Karpas-422 (cell line): Measurements from ENCODE around the gene NYAP2. TPM values are rescaled to one million over a fixed set of nuclear protein-coding genes. Genes with fewer than 3 reads are reported as not detected.

Source experiments
- DNase-seq: peaks from one replicate; pipeline ENCODE4 v3.0.0-alpha.2; 2015
- H2AFZ ChIP-seq: fragments of 200-600 bp; sonication (generic); 2 replicates; pipeline ENCODE4 v1.6.1; 2014; ENCODE audit warnings: antibody characterized with exemption, low read length, mixed read lengths
- H3K27ac ChIP-seq: fragments of 200-600 bp; sonication (generic); 2 replicates; pipeline ENCODE4 v1.5.1; 2014; ENCODE audit warnings: mild to moderate bottlenecking, low read length, moderate library complexity
- H3K27me3 ChIP-seq: fragments of 200-600 bp; sonication (generic); 2 replicates; pipeline ENCODE4 v1.6.1; 2014; ENCODE audit warnings: low read length, mixed read lengths
- H3K36me3 ChIP-seq: fragments of 200-600 bp; sonication (generic); 2 replicates; pipeline ENCODE4 v1.6.1; 2014; ENCODE audit warnings: low read length, mixed read lengths; ENCODE audit not compliant: insufficient read depth
- H3K4me1 ChIP-seq: fragments of 200-600 bp; sonication (generic); 2 replicates; pipeline ENCODE4 v1.6.1; 2014; ENCODE audit warnings: mild to moderate bottlenecking, low read length, mixed read lengths
- H3K4me2 ChIP-seq: fragments of 200-600 bp; sonication (generic); 2 replicates; pipeline ENCODE4 v1.6.1; 2014; ENCODE audit warnings: low read length, low read depth, mild to moderate bottlenecking; ENCODE audit not compliant: poor library complexity, severe bottlenecking
- H3K4me3 ChIP-seq: fragments of 200-600 bp; sonication (generic); 2 replicates; pipeline ENCODE4 v1.5.1; 2014; ENCODE audit warnings: mild to moderate bottlenecking, antibody characterized with exemption, low read length, mixed read lengths
- H3K79me2 ChIP-seq: fragments of 200-600 bp; sonication (generic); 2 replicates; pipeline ENCODE4 v1.6.1; 2014; ENCODE audit warnings: mild to moderate bottlenecking, low read length, mixed read lengths
- H3K9ac ChIP-seq: fragments of 200-600 bp; sonication (generic); 2 replicates; pipeline ENCODE4 v1.6.0; 2014; ENCODE audit warnings: low read length
- H3K9me2 ChIP-seq: fragments of 200-600 bp; sonication (generic), shearing (Covaris generic); replicated peaks from 2 replicates; pipeline ENCODE4 v1.6.0; 2014; ENCODE audit warnings: mild to moderate bottlenecking, low read length, moderate library complexity; ENCODE audit not compliant: insufficient read depth
- H3K9me3 ChIP-seq: fragments of 300-700, 200-600 bp; sonication (generic); 2 replicates; pipeline ENCODE4 v1.6.1; 2014; ENCODE audit warnings: low read length, mixed read lengths
- H4K20me1 ChIP-seq: fragments of 200-600 bp; sonication (generic); 2 replicates; pipeline ENCODE4 v1.6.1; 2014; ENCODE audit warnings: mild to moderate bottlenecking, antibody characterized with exemption, low read length, low read depth; ENCODE audit not compliant: insufficient read depth
- total RNA-seq: library from RNA; depleted of rRNA; stranded (reverse); fragments of >200 nt; shearing (Covaris generic); gene quantifications from 2 replicates; pipeline ENCODE4 v1.2.3, GENCODE V29; 2014; ENCODE audit warnings: low replicate concordance

Gene NYAP2
- total RNA-seq, 1 experiment from 2014 or later: not detected

GRCh38 chr2:225494100-225494459 lies 94.6 kb downstream of the NYAP2 start:
- Histone ChIP-seq H3K4me2 (no peak overlapping the region), H2AFZ (no peak overlapping the region), H3K79me2 (no peaks in the 10 kb centered on the region), H4K20me1 (no peaks in the 10 kb centered on the region), H3K27me3 (no peaks in the 10 kb centered on the region), H3K9ac (no peak overlapping the region), H3K4me3 (no peak overlapping the region), H3K9me3 (no peaks in the 10 kb centered on the region), H3K4me1 (no peaks in the 10 kb centered on the region), H3K9me2 (no peaks in the 10 kb centered on the region), H3K27ac (no peak overlapping the region), H3K36me3 (no peaks in the 10 kb centered on the region)
- no peak for DNase-seq

GRCh38 chr2:225495706-225496105 lies 96.2 kb downstream of the NYAP2 start:
- no peak overlapping the region for H3K27ac ChIP-seq
- H3K4me1 ChIP-seq: no peaks in the 10 kb centered on the region
- H4K20me1 ChIP-seq: no peaks in the 10 kb centered on the region
- no peaks in the 10 kb centered on the region for H3K27me3 ChIP-seq
- H3K36me3 ChIP-seq: no peaks in the 10 kb centered on the region
- no peaks in the 10 kb centered on the region for H3K9me3 ChIP-seq
- no peaks in the 10 kb centered on the region for H3K79me2 ChIP-seq
- no peak overlapping the region for H2AFZ ChIP-seq
- DNase-seq: no peak
- no peak overlapping the region for H3K4me2 ChIP-seq
- H3K4me3 ChIP-seq: no peak overlapping the region
- H3K9me2 ChIP-seq: no peaks in the 10 kb centered on the region
- H3K9ac ChIP-seq: no peak overlapping the region

- Histone ChIP-seq H3K9me3 (no peaks in the 10 kb centered on the region), H3K27me3 (no peaks in the 10 kb centered on the region), H3K4me3 (no peak overlapping the region), H2AFZ (no peak overlapping the region), H3K4me1 (no peaks in the 10 kb centered on the region), H3K79me2 (no peaks in the 10 kb centered on the region), H3K4me2 (no peak overlapping the region), H4K20me1 (no peaks in the 10 kb centered on the region), H3K27ac (no peak overlapping the region), H3K9ac (no peak overlapping the region), H3K9me2 (no peaks in the 10 kb centered on the region), H3K36me3 (no peaks in the 10 kb centered on the region)
- DNase-seq: no peak
These were observed 97.1 kb downstream of the NYAP2 start for GRCh38 chr2:225496568-225496967.

- Histone ChIP-seq H3K4me3 (no peak overlapping the region), H3K27me3 (no peaks in the 10 kb centered on the region), H3K9me2 (no peaks in the 10 kb centered on the region), H3K36me3 (no peaks in the 10 kb centered on the region), H3K4me2 (no peak overlapping the region), H3K9ac (no peak overlapping the region), H2AFZ (no peak overlapping the region), H4K20me1 (no peaks in the 10 kb centered on the region), H3K79me2 (no peaks in the 10 kb centered on the region), H3K27ac (no peak overlapping the region), H3K9me3 (no peaks in the 10 kb centered on the region), H3K4me1 (no peaks in the 10 kb centered on the region)
- DNase-seq: no peak
These were observed 97.7 kb downstream of the NYAP2 start for GRCh38 chr2:225497166-225497565.

DNA sequence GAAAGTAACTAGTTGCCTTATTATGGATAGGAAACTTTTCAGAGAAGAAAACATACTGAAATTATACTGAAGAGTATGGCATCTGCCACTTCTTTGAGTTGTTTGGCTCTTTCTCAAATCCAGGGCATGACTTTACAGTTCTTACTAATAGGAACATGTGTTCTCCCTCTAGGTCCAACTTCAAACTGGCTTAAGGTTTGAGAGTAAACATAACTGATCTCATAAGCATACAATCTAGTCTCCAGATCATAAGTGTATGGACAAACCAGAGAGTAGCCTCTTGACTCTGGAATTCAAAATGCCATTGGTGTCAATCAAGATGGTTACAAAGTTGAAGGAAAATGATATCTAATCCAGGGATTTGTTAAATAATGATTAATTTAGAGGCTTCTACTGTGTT lies 101.5 kb downstream of the NYAP2 start:
- Histone ChIP-seq H3K9me3 (no peaks in the 10 kb centered on the region), H2AFZ (no peak overlapping the region), H3K9me2 (no peaks in the 10 kb centered on the region), H3K27me3 (no peaks in the 10 kb centered on the region), H3K36me3 (no peaks in the 10 kb centered on the region), H4K20me1 (no peaks in the 10 kb centered on the region), H3K4me2 (no peak overlapping the region), H3K9ac (no peak overlapping the region), H3K4me3 (no peak overlapping the region), H3K79me2 (no peaks in the 10 kb centered on the region), H3K27ac (no peak overlapping the region), H3K4me1 (no peaks in the 10 kb centered on the region)
- no peak for DNase-seq

DNA sequence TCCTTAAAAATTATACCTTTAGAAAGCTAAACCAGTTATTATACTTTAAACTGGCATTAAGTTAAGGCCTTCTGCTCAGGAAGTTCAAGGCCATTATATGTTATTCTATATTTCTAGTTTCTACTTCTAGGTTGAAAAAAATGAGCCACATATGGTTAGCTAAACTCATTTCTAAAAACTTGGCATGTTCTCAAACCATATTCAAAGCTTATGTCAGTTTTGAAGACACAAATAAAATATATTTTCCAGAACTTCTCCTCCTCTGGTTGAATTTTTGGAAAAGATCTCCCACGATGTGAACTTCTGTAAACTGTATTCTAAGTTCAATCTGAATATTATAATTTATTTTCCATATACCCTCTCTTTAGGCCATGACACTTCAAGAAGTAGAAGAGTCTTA lies 103.5 kb downstream of the NYAP2 start:
- Histone ChIP-seq H3K4me1 (no peaks in the 10 kb centered on the region), H3K27ac (no peak overlapping the region), H3K9ac (no peak overlapping the region), H3K4me3 (no peak overlapping the region), H3K36me3 (no peaks in the 10 kb centered on the region), H2AFZ (no peak overlapping the region), H3K4me2 (no peak overlapping the region), H4K20me1 (no peaks in the 10 kb centered on the region), H3K79me2 (no peaks in the 10 kb centered on the region), H3K9me2 (no peaks in the 10 kb centered on the region), H3K9me3 (no peaks in the 10 kb centered on the region), H3K27me3 (no peaks in the 10 kb centered on the region)
- DNase-seq: no peak

GRCh38 chr2:225510796-225511195 lies 111.3 kb downstream of the NYAP2 start:
- Histone ChIP-seq H3K4me1 (no peaks in the 10 kb centered on the region), H3K4me2 (no peak overlapping the region), H3K4me3 (no peak overlapping the region), H3K9me2 (no peaks in the 10 kb centered on the region), H3K27me3 (no peaks in the 10 kb centered on the region), H3K27ac (no peak overlapping the region), H2AFZ (no peak overlapping the region), H4K20me1 (no peaks in the 10 kb centered on the region), H3K79me2 (no peaks in the 10 kb centered on the region), H3K9me3 (no peaks in the 10 kb centered on the region), H3K9ac (no peak overlapping the region), H3K36me3 (no peaks in the 10 kb centered on the region)
- no peak for DNase-seq

- Histone ChIP-seq H3K27me3 (no peaks in the 10 kb centered on the region), H3K36me3 (no peaks in the 10 kb centered on the region), H3K27ac (no peak overlapping the region), H2AFZ (no peak overlapping the region), H3K79me2 (no peaks in the 10 kb centered on the region), H3K4me3 (no peak overlapping the region), H3K9me2 (no peaks in the 10 kb centered on the region), H3K4me2 (no peak overlapping the region), H3K4me1 (no peaks in the 10 kb centered on the region), H4K20me1 (no peaks in the 10 kb centered on the region), H3K9me3 (no peaks in the 10 kb centered on the region), H3K9ac (no peak overlapping the region)
- no peak for DNase-seq
These were observed 113.0 kb downstream of the NYAP2 start for GRCh38 chr2:225512469-225512868.
